Esophagus squamous epithelium (tissue), 5 donors: ENCODE data around the gene MARCHF11. TPM values are rescaled to one million over a fixed set of nuclear protein-coding genes. Genes with fewer than 3 reads are reported as not detected.

Source experiments
- DNase-seq: peaks from one replicate; lab custom pipeline; 2025; lab: John Stamatoyannopoulos, UW
- H3K27ac ChIP-seq, 4 donors: fragments of 200-600 bp; sonication (generic); one replicate each; pipeline ENCODE4 v1.5.1; 2016 to 2019; ENCODE audit warnings: mild to moderate bottlenecking in 1 of 4
- H3K27me3 ChIP-seq, 4 donors: fragments of 200-600 bp; sonication (generic); 1 replicate in 3 of 4; 2 replicates in 1 of 4; pipeline versions ENCODE4 v1.5.1 to v1.6.0; 2017 to 2021; ENCODE audit warnings: antibody characterized with exemption in 1 of 4
- H3K36me3 ChIP-seq, 3 donors: fragments of 200-600 bp; sonication (generic); one replicate each; pipeline ENCODE4 v1.5.1; 2016 to 2019
- H3K4me1 ChIP-seq, 3 donors: fragments of 200-600 bp; sonication (generic); one replicate each; pipeline ENCODE4 v1.5.1; 2017 to 2019
- H3K4me3 ChIP-seq, 4 donors: fragments of 200-600 bp; sonication (generic); 1 replicate in 3 of 4; 2 replicates in 1 of 4; pipeline ENCODE4 v1.5.1; 2016 to 2019; ENCODE audit warnings: mild to moderate bottlenecking in 2 of 4, moderate library complexity in 1 of 4
- H3K9me3 ChIP-seq, 3 donors: fragments of 200-600 bp; sonication (generic); one replicate each; pipeline ENCODE4 v1.5.1; 2016 to 2019
- CTCF ChIP-seq, 6 experiments: fragments of 450-650 bp in 4 of 6; fragments of 200-600 bp in 2 of 6; sonication (generic) in 2 of 6; IDR thresholded peaks; one replicate each; pipeline ENCODE4 v1.5.1; 2016 to 2019; ENCODE audit warnings: antibody characterized with exemption in 6 of 6, mild to moderate bottlenecking in 4 of 6, moderate library complexity in 4 of 6
- POLR2A ChIP-seq, 4 donors: fragments of 450-650 bp; IDR thresholded peaks; one replicate each; pipeline ENCODE4 v1.6.1; 2017; ENCODE audit warnings: antibody characterized with exemption in 4 of 4, mild to moderate bottlenecking in 4 of 4, moderate library complexity in 3 of 4
- WGBS, 2 donors: methylation state at CpG; one replicate each; pipeline ENCODE4 v1.1.5; 2018; 5-methylcytosine and 5-hydroxymethylcytosine counted together
- intact Hi-C: fragments of 100-400 bp; cut with DNase I; formaldehyde crosslinking; loops from one replicate; pipeline ENCODE4 v1.15.0; 2022
- small RNA-seq, 4 donors: library from RNA; depleted of rRNA; stranded (forward); fragments of <200 nt; gene quantifications; one replicate each; pipeline ENCODE3, GENCODE V24; 2016
- total RNA-seq, 4 donors: library from RNA; depleted of rRNA; stranded (reverse); fragments of >200 nt; gene quantifications; one replicate each; pipeline ENCODE4 v1.1.0, GENCODE V29; 2016
- donor health status: DM: yes; HTN: yes; CAD: no.

Gene MARCHF11
- total RNA-seq, 4 donors from 2014 or later: not detected

GRCh38 chr5:16018970-16019369, 160.6 kb downstream of the MARCHF11 start:
- no peaks in the 10 kb centered on the region for H3K36me3 ChIP-seq
- 39 to 50% methylated on average over 2 to 3 of the region's 3 CpGs for WGBS, 2 donors
- intact Hi-C loops: no loop called here

GRCh38 chr5:16017720-16018119, 161.9 kb downstream of the MARCHF11 start:
- 58 to 74% methylated on average over 2 of the region's 2 CpGs for WGBS, 2 donors
- Histone ChIP-seq H3K4me3 (no peak overlapping the region), H3K27ac (no peak overlapping the region), H3K9me3 (no peaks in the 10 kb centered on the region), H3K36me3 (no peaks in the 10 kb centered on the region), H3K4me1 (no peaks in the 10 kb centered on the region), H3K27me3 (no peaks in the 10 kb centered on the region)
- intact Hi-C loops: no loop called here
- TF ChIP-seq POLR2A (IDR thresholded peaks at IDR 0.05): no peak
- no peak for TF ChIP-seq CTCF (IDR thresholded peaks at IDR 0.05)
- no peak for DNase-seq

More at GRCh38 chr5:16018970-16019369, 160.6 kb downstream of the MARCHF11 start:
- DNase-seq: no peak
- Histone ChIP-seq H3K9me3 (no peaks in the 10 kb centered on the region), H3K27ac (no peak overlapping the region), H3K4me3 (no peak overlapping the region), H3K4me1 (no peaks in the 10 kb centered on the region), H3K27me3 (no peaks in the 10 kb centered on the region)
- TF ChIP-seq CTCF (IDR thresholded peaks at IDR 0.05): no peak
- TF ChIP-seq POLR2A (IDR thresholded peaks at IDR 0.05): no peak

Small RNA genes lying within 50 kb of the gene (small RNA-seq; reads per million reads assigned to genes)
- 0 to 1.5 (median 0.99) reads per million in 4 donors for gene RNA5SP178
